NCI-H146 treated with DMSO at 0.1 percent for 48 hours (cell line): ENCODE data around the gene ACSS2.

Experiments used
- DNase-seq: peaks from one replicate; lab custom pipeline; 2025; ENCODE audit not compliant: unreplicated experiment; lab: John Stamatoyannopoulos, UW

The ACSS2 gene

GRCh38 chr20:34976286-34976685 lies 99.9 kb downstream of the ACSS2 start:
- DNase-seq, result no peak
